Neural progenitor cell (in vitro differentiated cells): ENCODE measurements around the gene LRRC47. TPM values are rescaled to one million over a fixed set of nuclear protein-coding genes. Genes with fewer than 3 reads are reported as not detected.

Experiments
- DNase-seq: peaks from one replicate; pipeline ENCODE4 v3.0.0-alpha.2; 2016; ENCODE audit warnings: low spot score
- H2AFZ ChIP-seq: fragments of 200-600 bp; sonication (generic); replicated peaks from 2 replicates; pipeline ENCODE4 v1.6.1; 2016; ENCODE audit warnings: antibody characterized with exemption
- H3F3A ChIP-seq: fragments of 200-600 bp; sonication (generic); 2 replicates; pipeline ENCODE4 v1.6.1; 2016; ENCODE audit warnings: antibody characterized with exemption, low read depth
- H3K27ac ChIP-seq: fragments of 200-600 bp; sonication (generic); 2 replicates; pipeline ENCODE4 v1.5.1; 2016; ENCODE audit warnings: mild to moderate bottlenecking
- H3K27me3 ChIP-seq: fragments of 200-600 bp; sonication (generic); 2 replicates; pipeline ENCODE4 v1.6.1; 2016; ENCODE audit warnings: mild to moderate bottlenecking, moderate library complexity
- H3K36me3 ChIP-seq: fragments of 200-600 bp; sonication (generic); 2 replicates; pipeline ENCODE4 v1.5.1; 2016
- H3K4me1 ChIP-seq: fragments of 200-600 bp; sonication (generic); 2 replicates; pipeline ENCODE4 v1.6.1; 2016; ENCODE audit warnings: mixed run types
- H3K4me2 ChIP-seq: fragments of 200-600 bp; sonication (generic); 2 replicates; pipeline ENCODE4 v1.6.1; 2016
- H3K4me3 ChIP-seq: fragments of 200-600 bp; sonication (generic); 2 replicates; pipeline ENCODE4 v1.5.1; 2016
- H3K79me2 ChIP-seq: fragments of 200-600 bp; sonication (generic); 2 replicates; pipeline ENCODE4 v1.6.1; 2016; ENCODE audit warnings: low read depth
- H3K9ac ChIP-seq: fragments of 200-600 bp; sonication (generic); 2 replicates; pipeline ENCODE4 v1.6.1; 2016
- H3K9me3 ChIP-seq: fragments of 200-600 bp; sonication (generic); 2 replicates; pipeline ENCODE4 v1.5.1; 2016; ENCODE audit warnings: low read depth
- H4K20me1 ChIP-seq: fragments of 200-600 bp; sonication (generic); 2 replicates; pipeline ENCODE4 v1.6.1; 2016; ENCODE audit warnings: low read depth
- H3K27ac Mint-ChIP-seq: 3 replicates; pipeline ENCODE4 v1.8.0; 2021; ENCODE audit warnings: mixed read lengths
- H3K27me3 Mint-ChIP-seq: 2 replicates; pipeline ENCODE4 v1.8.0; 2022; ENCODE audit warnings: low read depth, mild to moderate bottlenecking, inconsistent platforms, moderate library complexity, mixed read lengths; ENCODE audit not compliant: insufficient read depth
- H3K36me3 Mint-ChIP-seq: 3 replicates; pipeline ENCODE4 v1.8.0; 2021; ENCODE audit warnings: mixed read lengths
- H3K4me1 Mint-ChIP-seq: 3 replicates; pipeline ENCODE4 v1.8.0; 2021; ENCODE audit warnings: mixed read lengths
- H3K4me3 Mint-ChIP-seq: 3 replicates; pipeline ENCODE4 v1.8.0; 2021; ENCODE audit warnings: mild to moderate bottlenecking, moderate library complexity, mixed read lengths
- H3K9me3 Mint-ChIP-seq: 3 replicates; pipeline ENCODE4 v1.8.0; 2020; ENCODE audit warnings: mixed read lengths
- CTCF ChIP-seq: fragments of 200-600 bp; sonication (generic); IDR thresholded peaks from 2 replicates; pipeline ENCODE4 v1.5.1; 2017; ENCODE audit warnings: antibody characterized with exemption, mild to moderate bottlenecking
- EZH2 ChIP-seq: fragments of 200-600 bp; sonication (generic); IDR thresholded peaks from 2 replicates; pipeline ENCODE4 v1.6.1; 2017; ENCODE audit warnings: antibody characterized with exemption, mild to moderate bottlenecking, moderate library complexity
- EZH2phosphoT487 ChIP-seq: fragments of 200-600 bp; sonication (generic); IDR thresholded peaks from 2 replicates; pipeline ENCODE4 v1.6.1; 2017; ENCODE audit warnings: antibody characterized with exemption
- total RNA-seq: library from RNA; depleted of rRNA; stranded (reverse); fragments of >200 nt; gene quantifications from 2 replicates; pipeline ENCODE4 v1.2.3, GENCODE V29; 2015; ENCODE audit warnings: low replicate concordance

Gene LRRC47
- total RNA-seq, 1 donor from 2014 or later: 51.0 TPM

GRCh38 chr1:3768811-3769390 lies 27.4 kb downstream of the LRRC47 start:
- Histone ChIP-seq H2AFZ (no peak overlapping the region), H3K9me3 (no peaks in the 10 kb centered on the region), H3K27me3 (peaks cover 26% of the 10 kb centered on the region), H3K4me3 (no peak overlapping the region), H3K36me3 (no peaks in the 10 kb centered on the region), H3K27ac (no peak overlapping the region), H3K9ac (no peak overlapping the region), H3K4me2 (no peak overlapping the region), H3F3A (peaks cover 5% of the 10 kb centered on the region), H3K79me2 (no peaks in the 10 kb centered on the region), H3K4me1 (peaks cover 3% of the 10 kb centered on the region), H4K20me1 (peaks cover 4% of the 10 kb centered on the region)
- H3K4me1 Mint-ChIP-seq: peaks cover 18% of the 10 kb centered on the region
- TF ChIP-seq EZH2: no peak
- no peak for TF ChIP-seq EZH2phosphoT487
- no peak for TF ChIP-seq CTCF
- no peak overlapping the region for H3K27ac Mint-ChIP-seq
- H3K36me3 Mint-ChIP-seq: no peaks in the 10 kb centered on the region
- no peak for DNase-seq
- no peak overlapping the region for H3K4me3 Mint-ChIP-seq
- peaks cover 8% of the 10 kb centered on the region for H3K27me3 Mint-ChIP-seq
- H3K9me3 Mint-ChIP-seq: peaks cover 15% of the 10 kb centered on the region

GRCh38 chr1:3767328-3767925 lies 28.9 kb downstream of the LRRC47 start:
- H3K27ac Mint-ChIP-seq: peak overlapping the region; percentile 46
- H3F3A ChIP-seq: no peaks in the 10 kb centered on the region
- H3K27me3 Mint-ChIP-seq: peaks cover 8% of the 10 kb centered on the region
- no peaks in the 10 kb centered on the region for H3K79me2 ChIP-seq
- no peak overlapping the region for H3K27ac ChIP-seq
- DNase-seq: no peak
- TF ChIP-seq EZH2 (no peak), CTCF (no peak), EZH2phosphoT487 (no peak)
- no peak overlapping the region for H3K4me3 ChIP-seq
- H3K36me3 Mint-ChIP-seq: no peaks in the 10 kb centered on the region
- H3K27me3 ChIP-seq: peaks cover 16% of the 10 kb centered on the region
- no peak overlapping the region for H3K4me2 ChIP-seq
- H4K20me1 ChIP-seq: no peaks in the 10 kb centered on the region
- no peak overlapping the region for H2AFZ ChIP-seq
- peaks cover 15% of the 10 kb centered on the region for H3K9me3 Mint-ChIP-seq
- H3K36me3 ChIP-seq: no peaks in the 10 kb centered on the region
- no peak overlapping the region for H3K4me3 Mint-ChIP-seq
- H3K4me1 ChIP-seq: no peaks in the 10 kb centered on the region
- H3K9me3 ChIP-seq: no peaks in the 10 kb centered on the region
- H3K9ac ChIP-seq: no peak overlapping the region
- H3K4me1 Mint-ChIP-seq: peaks cover 14% of the 10 kb centered on the region

- no peak for DNase-seq
- peaks cover 11% of the 10 kb centered on the region for H3K27me3 Mint-ChIP-seq
- Histone ChIP-seq H3K9me3 (no peaks in the 10 kb centered on the region), H3K79me2 (no peaks in the 10 kb centered on the region), H3K4me1 (no peaks in the 10 kb centered on the region), H3K4me2 (no peak overlapping the region), H3K4me3 (no peak overlapping the region), H3K9ac (no peak overlapping the region), H3F3A (no peaks in the 10 kb centered on the region), H3K27ac (no peak overlapping the region), H2AFZ (no peak overlapping the region), H4K20me1 (no peaks in the 10 kb centered on the region), H3K36me3 (no peaks in the 10 kb centered on the region), H3K27me3 (peaks cover 22% of the 10 kb centered on the region)
- H3K27ac Mint-ChIP-seq: peak overlapping the region; percentile 66
- H3K36me3 Mint-ChIP-seq: no peaks in the 10 kb centered on the region
- TF ChIP-seq EZH2 (no peak), EZH2phosphoT487 (no peak), CTCF (no peak)
- H3K9me3 Mint-ChIP-seq: peaks cover 26% of the 10 kb centered on the region
- no peak overlapping the region for H3K4me3 Mint-ChIP-seq
- no peaks in the 10 kb centered on the region for H3K4me1 Mint-ChIP-seq
Measured at GRCh38 chr1:3763351-3764125, 32.8 kb downstream of the LRRC47 start.
